HG03025 (cell line): Measurements from ENCODE around the gene GIPC1.
A peak's percentile ranks its signal among the peaks of the same experiment; 100 is the strongest.
"Not testable (repeated sequence)": the region's sequence is repeated elsewhere in the genome, so short reads cannot be mapped to it uniquely, and the experiment has no call there.

Experiments
- ATAC-seq: cut with Tn5 transposase; IDR thresholded peaks from one replicate; pipeline ENCODE4 v1.9.1; 2021; ENCODE audit warnings: mild to moderate bottlenecking, moderate library complexity; ENCODE audit not compliant: unreplicated experiment, low FRiP score

GIPC1 gene

DNA sequence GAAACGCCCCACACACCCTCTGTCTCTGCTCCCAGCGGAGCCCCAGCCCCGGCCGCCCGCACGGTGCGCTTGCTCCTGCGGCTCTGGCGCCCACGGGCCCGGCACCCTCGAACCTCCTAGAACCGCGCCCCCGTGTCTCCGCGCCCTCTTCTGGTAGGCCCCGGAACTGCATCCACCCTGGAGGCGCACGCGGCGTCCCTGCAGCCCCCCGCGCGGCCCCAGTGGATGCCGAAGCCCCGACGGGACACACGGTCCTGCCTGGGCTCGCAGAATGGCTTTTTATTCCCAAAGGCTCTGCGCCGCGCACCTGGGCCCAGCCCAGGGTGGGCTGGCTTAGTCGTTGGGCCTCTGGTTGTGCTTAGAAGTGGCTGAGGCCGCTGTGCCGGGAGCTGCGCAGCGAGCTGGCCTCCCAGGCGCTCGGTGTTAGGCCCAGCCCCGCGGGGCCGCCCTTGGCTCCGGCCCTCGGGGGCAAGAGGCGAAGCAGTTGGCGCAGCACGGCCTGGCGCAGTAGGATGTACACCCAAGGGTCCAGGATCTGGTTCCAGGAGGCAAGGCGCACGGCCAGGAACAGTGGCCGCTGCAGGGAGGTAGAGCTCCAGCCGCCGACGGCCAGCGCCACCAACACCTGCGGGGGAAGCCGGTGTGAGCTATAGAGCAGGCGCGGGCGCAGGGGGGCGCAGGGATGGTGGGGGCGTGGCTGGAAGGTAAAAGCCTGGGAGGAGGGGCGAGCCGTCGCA is 23.6 kb downstream of the GIPC1 start:
- no peak for ATAC-seq

- no peak for ATAC-seq
These were observed 24.3 kb downstream of the GIPC1 start for GRCh38 chr19:14471436-14472187.

DNA sequence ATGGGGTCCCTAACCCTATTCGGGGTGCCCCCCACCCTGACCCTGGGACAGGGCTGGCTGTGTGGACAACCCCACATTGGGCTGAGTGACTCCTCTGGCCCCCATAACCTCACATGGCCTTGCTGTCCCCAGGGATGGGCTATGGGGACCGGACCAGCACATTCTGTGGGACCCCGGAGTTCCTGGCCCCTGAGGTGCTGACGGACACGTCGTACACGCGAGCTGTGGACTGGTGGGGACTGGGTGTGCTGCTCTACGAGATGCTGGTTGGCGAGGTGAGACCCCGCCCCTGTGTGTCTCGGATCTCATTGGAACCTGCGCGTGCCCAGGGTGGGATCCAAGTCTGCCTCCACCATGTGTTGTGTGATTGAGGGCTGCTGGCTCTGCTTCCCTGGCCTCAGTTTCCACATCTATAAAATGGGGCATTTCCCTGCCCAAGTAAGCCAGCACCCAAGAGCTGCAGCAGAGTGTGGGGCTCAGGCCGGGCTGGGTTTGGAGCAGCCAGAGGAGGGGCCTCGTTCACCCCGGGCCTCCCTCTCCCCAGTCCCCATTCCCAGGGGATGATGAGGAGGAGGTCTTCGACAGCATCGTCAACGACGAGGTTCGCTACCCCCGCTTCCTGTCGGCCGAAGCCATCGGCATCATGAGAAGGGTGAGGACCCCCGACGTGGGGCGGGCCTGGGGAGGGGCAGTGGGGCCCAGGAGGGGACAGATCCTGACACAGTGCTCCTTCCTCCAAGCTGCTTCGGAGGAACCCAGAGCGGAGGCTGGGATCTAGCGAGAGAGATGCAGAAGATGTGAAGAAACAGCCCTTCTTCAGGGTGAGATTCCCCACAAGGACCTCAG is 25.7 kb downstream of the GIPC1 start:
- no peak for ATAC-seq

GRCh38 chr19:14467816-14468215 is 28.1 kb downstream of the GIPC1 start:
- no peak for ATAC-seq

- ATAC-seq = no peak
These were observed 28.5 kb downstream of the GIPC1 start for GRCh38 chr19:14467391-14467790.

- no peak for ATAC-seq
These were observed 32.2 kb downstream of the GIPC1 start for GRCh38 chr19:14463747-14464146.

DNA sequence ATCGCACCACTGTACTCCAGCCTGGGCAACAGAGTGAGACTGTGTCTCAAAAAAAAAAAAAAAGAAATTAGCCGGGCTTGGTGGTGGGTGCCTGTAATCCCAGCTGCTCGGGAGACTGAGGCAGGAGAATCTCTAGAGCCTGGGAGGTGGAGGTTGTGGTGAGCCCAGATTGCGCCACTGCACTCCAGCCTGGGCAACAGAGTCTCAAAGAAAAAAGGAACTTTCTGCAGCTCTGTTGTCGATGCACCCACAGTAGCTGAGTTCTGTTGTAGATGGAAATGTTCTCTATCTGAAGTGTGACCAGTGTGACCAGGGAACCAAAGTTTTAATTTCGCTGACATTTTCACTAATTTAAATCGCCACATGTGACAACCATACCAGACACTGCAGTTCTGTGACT is 33.5 kb downstream of the GIPC1 start:
- not testable (repeated sequence) for ATAC-seq

DNA sequence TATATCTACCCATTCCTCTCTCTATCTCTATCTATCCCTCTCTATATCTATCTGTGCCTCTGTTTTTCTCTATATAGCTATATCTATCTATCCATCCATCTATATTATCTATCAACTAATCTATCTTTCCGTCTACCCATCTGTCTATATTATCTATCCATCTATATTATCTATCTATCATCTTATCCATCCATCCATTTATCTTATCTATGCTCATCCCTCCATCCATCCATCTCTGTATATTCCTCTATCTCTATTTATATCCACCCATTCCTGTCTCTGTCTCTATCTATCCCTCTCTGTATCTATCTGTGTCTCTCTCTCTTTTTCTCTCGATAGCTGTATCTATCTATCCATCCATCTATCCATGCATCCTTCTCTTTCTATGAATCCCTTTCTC is 35.0 kb downstream of the GIPC1 start:
- ATAC-seq = no peak

- ATAC-seq = no peak
These were observed 36.2 kb downstream of the GIPC1 start for GRCh38 chr19:14459703-14460102.

DNA sequence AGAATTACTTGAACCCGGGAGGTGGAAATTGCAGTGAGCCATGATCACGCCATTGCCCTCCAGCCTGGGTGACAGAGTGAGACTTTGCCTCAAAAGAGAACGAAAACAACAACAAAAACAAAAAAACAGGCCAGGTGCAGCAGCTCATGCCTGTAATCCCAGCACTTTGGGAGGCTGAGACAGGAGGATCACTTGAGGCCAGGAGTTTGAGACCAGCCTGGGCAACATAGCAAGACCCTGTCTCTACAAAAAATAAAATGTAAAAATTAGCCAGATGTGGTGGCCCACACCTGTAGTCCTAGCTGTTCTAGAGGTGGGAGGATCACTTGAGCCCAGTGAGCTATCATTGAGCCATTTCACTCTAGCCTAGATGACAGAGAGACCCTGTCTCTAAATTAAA is 43.6 kb downstream of the GIPC1 start:
- not testable (repeated sequence) for ATAC-seq

DNA sequence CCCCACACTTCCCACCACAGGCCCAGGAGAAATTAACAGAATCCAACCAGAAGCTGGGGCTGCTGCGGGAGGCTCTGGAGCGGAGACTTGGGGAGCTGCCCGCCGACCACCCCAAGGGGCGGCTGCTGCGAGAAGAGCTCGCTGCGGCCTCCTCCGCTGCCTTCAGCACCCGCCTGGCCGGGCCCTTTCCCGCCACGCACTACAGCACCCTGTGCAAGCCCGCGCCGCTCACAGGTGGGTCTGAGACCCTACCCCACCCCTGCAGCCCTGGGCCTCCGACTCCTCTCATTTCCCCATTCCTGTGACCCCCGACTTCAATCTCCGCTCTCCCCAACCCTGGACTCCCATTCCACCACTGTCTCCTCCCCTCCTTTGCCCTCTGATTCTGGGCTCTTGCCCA is 45.1 kb downstream of the GIPC1 start:
- no peak for ATAC-seq

DNA sequence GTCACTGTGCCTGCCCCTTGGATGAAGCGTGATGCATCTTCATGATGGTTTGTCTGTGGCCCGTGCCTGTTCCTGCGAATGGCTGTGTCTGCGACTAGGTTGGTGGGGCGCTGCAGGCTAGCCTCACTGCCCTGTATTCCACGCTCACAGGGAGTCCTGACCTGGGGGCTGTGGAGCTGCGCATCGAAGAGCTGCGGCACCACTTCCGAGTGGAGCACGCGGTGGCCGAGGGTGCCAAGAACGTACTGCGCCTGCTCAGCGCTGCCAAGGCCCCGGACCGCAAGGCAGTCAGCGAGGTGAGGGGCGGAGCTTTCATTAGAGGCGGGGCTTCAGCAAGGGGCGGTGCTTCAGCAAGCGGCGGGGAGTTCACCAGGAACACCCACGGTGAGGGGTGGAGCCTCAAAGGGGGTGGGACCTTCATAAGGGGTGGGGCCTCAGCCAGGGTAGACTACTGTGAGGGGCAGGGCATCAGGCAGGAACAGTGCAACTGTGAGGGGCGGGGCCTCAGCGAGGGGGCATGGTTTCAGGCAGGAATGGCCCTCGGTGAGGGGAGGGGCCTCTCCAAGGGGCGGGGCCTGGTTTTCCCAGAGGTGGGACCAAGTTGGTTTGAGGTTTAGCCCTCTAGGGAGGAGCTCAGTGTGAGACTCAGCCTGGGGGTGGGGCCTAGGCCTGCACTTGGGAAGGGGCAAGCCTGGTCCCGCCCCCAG is 45.6 kb downstream of the GIPC1 start:
- no peak for ATAC-seq

- no peak for ATAC-seq
These were observed 46.6 kb downstream of the GIPC1 start for GRCh38 chr19:14449321-14449720.

DNA sequence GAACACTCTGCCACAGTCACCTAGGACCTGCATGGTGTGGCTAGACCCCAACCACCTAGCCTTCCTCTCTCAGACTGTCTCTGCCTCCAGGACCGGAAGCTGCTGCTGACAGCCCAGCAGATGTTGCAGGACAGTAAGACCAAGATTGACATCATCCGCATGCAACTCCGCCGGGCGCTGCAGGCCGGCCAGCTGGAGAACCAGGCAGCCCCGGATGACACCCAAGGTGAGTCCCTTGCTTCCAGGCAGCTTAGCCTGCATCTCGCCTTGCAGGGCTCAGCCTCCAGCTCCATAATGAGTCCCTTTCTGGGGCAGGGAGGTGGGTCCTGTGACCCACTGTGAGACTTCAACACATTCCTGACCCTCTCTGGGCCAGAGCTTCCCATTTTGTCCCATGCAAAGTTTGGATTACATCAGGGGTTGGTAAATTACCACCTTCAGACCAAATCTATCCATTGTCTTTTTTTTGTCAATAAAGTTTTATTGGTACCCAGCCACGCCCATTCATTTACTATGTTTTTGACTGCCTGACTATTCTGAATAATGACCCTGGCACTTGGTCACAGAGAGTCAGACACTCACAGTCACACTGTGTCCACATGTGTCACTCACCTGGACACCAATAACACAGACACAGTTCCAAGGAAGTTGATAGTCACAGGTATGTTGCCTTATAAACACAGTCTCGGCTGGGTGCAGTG is 49.4 kb downstream of the GIPC1 start:
- ATAC-seq = no peak

DNA sequence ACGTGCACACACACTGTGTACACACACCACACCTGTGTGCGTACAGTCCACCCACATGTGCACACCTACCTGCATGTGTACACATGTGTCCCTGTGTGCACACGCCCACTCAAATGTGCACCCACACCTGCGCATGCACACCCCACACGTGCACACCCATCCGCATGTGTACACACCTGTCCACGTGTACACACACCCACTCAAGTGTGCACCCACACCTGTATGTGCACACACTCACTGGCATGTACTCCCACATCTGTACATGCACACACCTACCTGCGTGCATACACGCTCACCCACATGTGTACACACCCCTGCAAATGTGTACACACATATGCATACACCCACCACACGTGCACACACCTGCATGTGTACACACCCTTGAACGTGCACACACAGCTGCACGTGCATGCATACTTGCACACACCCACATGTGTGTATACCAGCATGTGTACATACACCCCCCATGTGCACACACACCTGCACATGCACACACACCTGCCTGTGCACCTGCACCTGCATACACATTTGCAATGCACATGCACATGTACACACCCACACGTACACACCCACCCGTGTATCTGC is 52.2 kb downstream of the GIPC1 start:
- no peak for ATAC-seq

GRCh38 chr19:14442891-14443631 is 52.9 kb downstream of the GIPC1 start:
- ATAC-seq = no peak

DNA sequence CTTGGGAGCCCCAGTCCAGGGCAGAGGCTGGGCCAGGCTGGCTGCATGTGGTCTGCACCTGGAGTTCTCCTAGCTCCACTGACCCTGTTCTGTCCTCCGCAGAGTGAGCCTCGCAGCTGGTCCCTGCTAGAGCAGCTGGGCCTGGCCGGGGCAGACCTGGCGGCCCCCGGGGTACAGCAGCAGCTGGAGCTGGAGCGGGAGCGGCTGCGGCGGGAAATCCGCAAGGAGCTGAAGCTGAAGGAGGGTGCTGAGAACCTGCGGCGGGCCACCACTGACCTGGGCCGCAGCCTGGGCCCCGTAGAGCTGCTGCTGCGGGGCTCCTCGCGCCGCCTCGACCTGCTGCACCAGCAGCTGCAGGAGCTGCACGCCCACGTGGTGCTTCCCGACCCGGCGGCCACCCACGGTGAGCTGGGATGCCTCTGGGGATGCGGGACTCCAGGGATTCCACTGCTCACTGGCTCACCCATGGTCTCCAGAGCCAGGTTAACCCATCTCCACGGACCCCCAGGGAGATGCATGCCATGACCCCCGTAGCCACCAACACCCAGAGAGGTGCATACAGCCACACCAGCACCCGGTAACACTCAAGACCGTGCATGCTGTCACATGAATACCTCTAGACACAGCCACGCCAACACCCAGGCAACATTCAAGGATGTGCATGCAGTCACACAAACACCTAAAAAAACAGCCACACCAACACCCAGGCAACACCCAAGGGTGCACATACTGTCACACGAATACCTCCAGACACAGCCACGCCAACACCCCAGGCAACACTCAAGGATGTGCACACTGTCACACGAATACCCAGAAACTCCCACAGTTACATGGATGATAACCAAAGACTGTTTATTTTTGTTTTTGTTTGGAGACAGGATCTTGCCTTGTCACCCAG is 54.6 kb downstream of the GIPC1 start:
- ATAC-seq = no peak

GRCh38 chr19:14440049-14440448 is 55.9 kb downstream of the GIPC1 start:
- peak; percentile 49 for ATAC-seq
